K562 (cell line): Measurements from ENCODE around the gene FUT9. TPM values are rescaled to one million over a fixed set of nuclear protein-coding genes. Genes with fewer than 3 reads are reported as not detected.

Source experiments
- ATAC-seq: fragments of 200-7000 bp; cut with Tn5 transposase; 3 replicates; pipeline ENCODE4 v1.9.1; 2020; ENCODE audit warnings: moderate library complexity
- BruUV-seq: library from RNA; stranded (reverse); fragments of 400-500 nt; replicated peaks from 2 replicates; lab custom pipeline; 2021; lab: Mats Ljungman, UMichigan
- CTCF ChIA-PET: fragments of 300-600 bp; formaldehyde crosslinking; extraction: SDS; loops from one replicate; lab custom pipeline; 2021; ENCODE audit warnings: low intra/inter-chr PET ratio; lab: Yijun Ruan, JAX
- POLR2A ChIA-PET: fragments of 300-600, 350-650 bp; sonication (Branson Sonifier 250); formaldehyde crosslinking; extraction: SDS; loops from one replicate; lab custom pipeline; 2021; ENCODE audit warnings: antibody characterized with exemption, inconsistent platforms; lab: Yijun Ruan, JAX
- DNase-seq, 4 experiments: peaks; one replicate each; pipeline versions ENCODE4 v3.0.0 to v3.0.0-alpha.2; 2011 to 2018; ENCODE audit warnings: low spot score in 3 of 4, mixed read lengths in 3 of 4; ENCODE audit errors: extremely low read depth in 1 of 4
- FAIRE-seq: peaks from 2 replicates; lab custom pipeline; 2011; peaks lifted over from hg19 to GRCh38; lab: Jason Lieb, UNC
- H2AFZ ChIP-seq: 2 replicates; pipeline ENCODE4 v1.6.0; 2011; ENCODE audit warnings: low read depth, low read length, control low read depth, inconsistent platforms
- H3K27ac ChIP-seq: fragments of 200-600 bp; 3 replicates; pipeline ENCODE4 v1.8.0; 2011; ENCODE audit warnings: low read depth, mild to moderate bottlenecking, control low read depth, inconsistent platforms, low read length, moderate library complexity, mixed read lengths; ENCODE audit errors: extremely low read depth
- H3K27me3 ChIP-seq, 2 experiments: fragments of 300-600 bp in 1 of 2; 2 replicates in 1 of 2; 3 replicates in 1 of 2; pipeline versions ENCODE4 v1.6.0 to v1.8.0; 2011; ENCODE audit warnings: inconsistent platforms in 2 of 2, low read length in 2 of 2, mild to moderate bottlenecking in 1 of 2, mixed read lengths in 1 of 2, moderate library complexity in 1 of 2; ENCODE audit not compliant: control insufficient read depth in 2 of 2, insufficient read depth in 2 of 2
- H3K36me3 ChIP-seq: fragments of 300-600 bp; 3 replicates; pipeline ENCODE4 v1.8.0; 2011; ENCODE audit warnings: mild to moderate bottlenecking, low read length, inconsistent platforms; ENCODE audit not compliant: control insufficient read depth, insufficient read depth
- H3K4me1 ChIP-seq, 2 experiments: fragments of 200-600 bp in 1 of 2; replicated peaks in 1 of 2; 2 replicates in 1 of 2; 3 replicates in 1 of 2; pipeline versions ENCODE4 v1.5.1 to v1.8.0; 2011; ENCODE audit warnings: inconsistent platforms in 2 of 2, low read length in 2 of 2, mild to moderate bottlenecking in 1 of 2, mixed read lengths in 1 of 2, moderate library complexity in 1 of 2; ENCODE audit not compliant: control insufficient read depth in 2 of 2, insufficient read depth in 2 of 2
- H3K4me2 ChIP-seq: 2 replicates; pipeline ENCODE4 v1.6.1; 2011; ENCODE audit warnings: low read length, control low read depth, inconsistent platforms, mixed read lengths; ENCODE audit not compliant: insufficient read depth
- H3K4me3 ChIP-seq: fragments of 200-600 bp; sonication (generic), shearing (Covaris generic); 2 replicates; pipeline ENCODE4 v1.5.1; 2016; ENCODE audit warnings: control low read depth, inconsistent platforms
- H3K79me2 ChIP-seq: fragments of 200-600 bp; 3 replicates; pipeline ENCODE4 v1.8.0; 2011; ENCODE audit warnings: low read length, inconsistent platforms; ENCODE audit not compliant: control insufficient read depth, insufficient read depth
- H3K9ac ChIP-seq, 2 experiments: 2 replicates each; pipeline versions ENCODE4 v1.6.0 to v1.6.1; 2011; ENCODE audit warnings: low read depth in 2 of 2, low read length in 2 of 2, control low read depth in 1 of 2, inconsistent platforms in 1 of 2, mild to moderate bottlenecking in 1 of 2, mixed read lengths in 1 of 2; ENCODE audit not compliant: insufficient read depth in 1 of 2
- H3K9me1 ChIP-seq: one replicate; pipeline ENCODE4 v1.6.0; 2011; ENCODE audit warnings: inconsistent platforms, mild to moderate bottlenecking, low read length, moderate library complexity; ENCODE audit not compliant: control insufficient read depth, insufficient read depth
- H3K9me3 ChIP-seq: replicated peaks from 2 replicates; pipeline ENCODE4 v1.5.1; 2011; ENCODE audit warnings: low read depth, low read length, inconsistent platforms; ENCODE audit not compliant: control insufficient read depth, insufficient read depth
- H4K20me1 ChIP-seq: replicated peaks from 2 replicates; pipeline ENCODE4 v1.6.1; 2011; ENCODE audit warnings: low read length, inconsistent platforms, mixed read lengths; ENCODE audit not compliant: control insufficient read depth, insufficient read depth
- CCNT2 ChIP-seq: IDR thresholded peaks from 2 replicates; pipeline ENCODE4 v1.6.1; 2011; ENCODE audit warnings: borderline replicate concordance, low read depth, mild to moderate bottlenecking, moderate library complexity, mixed read lengths, low read length; ENCODE audit not compliant: insufficient read length; ENCODE audit errors: extremely low read depth
- FOS ChIP-seq: IDR thresholded peaks from 3 replicates; pipeline ENCODE4 v1.6.1; 2011; ENCODE audit not compliant: insufficient read length; ENCODE audit errors: extremely low read depth
- GABPB1 ChIP-seq: sonication (generic); formaldehyde crosslinking; IDR thresholded peaks from 2 replicates; pipeline ENCODE4 v1.8.0; 2022; ENCODE audit warnings: mild to moderate bottlenecking, missing genetic modification reagents
- HMGN3 ChIP-seq: IDR thresholded peaks from 2 replicates; pipeline ENCODE4 v1.6.1; 2011; ENCODE audit warnings: borderline replicate concordance, low read depth, mild to moderate bottlenecking, mixed read lengths, low read length; ENCODE audit not compliant: insufficient read length; ENCODE audit errors: extremely low read depth
- HNRNPUL1 ChIP-seq: fragments of 200-400 bp; formaldehyde crosslinking; IDR thresholded peaks from 2 replicates; pipeline ENCODE4 v1.6.1; 2017; ENCODE audit warnings: low read length
- KHSRP ChIP-seq: fragments of 450-650 bp; IDR thresholded peaks from 2 replicates; pipeline ENCODE4 v1.6.1; 2017
- LCOR ChIP-seq: sonication (generic); formaldehyde crosslinking; IDR thresholded peaks from 2 replicates; pipeline ENCODE4 v1.8.0; 2022; ENCODE audit warnings: mild to moderate bottlenecking, missing genetic modification reagents
- SMAD1 ChIP-seq: fragments of 150-350 bp; IDR thresholded peaks from 2 replicates; pipeline ENCODE4 v1.6.1; 2014; ENCODE audit warnings: low read length, low read depth; ENCODE audit not compliant: partially characterized antibody
- SRF ChIP-seq, 2 experiments: fragments of 250-450, 450-650 bp in 1 of 2; sonication (Bioruptor Pico) in 1 of 2; sonication (generic) in 1 of 2; formaldehyde crosslinking; IDR thresholded peaks; 2 replicates each; pipeline versions ENCODE4 v1.5.0 to v1.5.1; 2020 to 2022; ENCODE audit warnings: mild to moderate bottlenecking in 1 of 2, missing genetic modification reagents in 1 of 2
- ZNF589 ChIP-seq: fragments of 200-800 bp; sonication (Bioruptor generic); IDR thresholded peaks from 2 replicates; pipeline ENCODE4 v1.6.1; 2016; ENCODE audit warnings: low read depth, missing genetic modification characterization, missing compliant biosample characterization
- WGBS: fragments of 100-300 bp; shearing (Covaris generic); methylation state at CpG from one replicate; pipeline ENCODE4 v1.1.6; 2016; ENCODE audit warnings: low coverage, mixed read lengths; ENCODE audit not compliant: insufficient coverage; ENCODE audit errors: missing lambda C conversion rate; 5-methylcytosine and 5-hydroxymethylcytosine counted together
- in situ Hi-C: fragments of 300-500 bp; cut with MboI; formaldehyde crosslinking; loops from 4 replicates; pipeline ENCODE4 v1.15.0; 2018; ENCODE audit warnings: inconsistent platforms, mixed read lengths
- intact Hi-C: fragments of 100-400 bp; cut with micrococcal nuclease; formaldehyde crosslinking; loops from 2 replicates; pipeline ENCODE4 v1.14.2; 2022
- polyA plus RNA-seq, 8 experiments: library from polyadenylated mRNA; depleted of rRNA in 4 of 8; stranded (reverse) in 5 of 8; unstranded in 3 of 8; fragments of >200 nt; fragmentation: Nextera tagmentation in 2 of 8; fragmentation: Illumina TruSeq in 1 of 8; extraction: Ambion mirVana in 2 of 8; extraction: Trizol in 1 of 8; gene quantifications; 2 replicates each; pipeline versions ENCODE4 v1.2.1 to v1.2.3, GENCODE V29; 2011 to 2014; ENCODE audit warnings: inconsistent platforms in 1 of 8, missing spikeins in 1 of 8
- total RNA-seq, 7 experiments: library from RNA; depleted of rRNA in 6 of 7; stranded (reverse); fragments of >200 nt in 6 of 7; fragmentation: Illumina TruSeq in 2 of 7; extraction: Trizol in 2 of 7; gene quantifications; 2 replicates each; pipeline versions ENCODE4 v1.2.1 to v1.2.3, GENCODE V29; 2011 to 2021; ENCODE audit warnings: low replicate concordance in 1 of 7
- TF ChIP-seq, protein P1 (sequence below): fragments of 450-650 bp; formaldehyde crosslinking; IDR thresholded peaks from 2 replicates; pipeline ENCODE4 v1.4.0; 2022; ENCODE audit warnings: missing genetic modification characterization

FUT9 gene
- total and polyA plus RNA-seq, 9 of the 15 experiments (the other 6 are each of a cell fraction or from before 2014, with no cell fraction given): not detected

GRCh38 chr6:96186094-96186493, 170.3 kb downstream of the FUT9 start:
- ChIA-PET CTCF (no interaction called here), POLR2A (interaction anchor here (0.7 kb wide), 1 partner anchor 852 kb away, joined by 3 read pairs; no protein-coding TSS in a partner anchor)
- no peak for ATAC-seq
- BruUV-seq: no TSS peak
- in situ Hi-C loops: no loop called here
- Histone ChIP-seq H3K27me3 (no peaks in the 10 kb centered on the region), H3K4me1 (no peaks in the 10 kb centered on the region)
- TF ChIP-seq, protein P1, sequence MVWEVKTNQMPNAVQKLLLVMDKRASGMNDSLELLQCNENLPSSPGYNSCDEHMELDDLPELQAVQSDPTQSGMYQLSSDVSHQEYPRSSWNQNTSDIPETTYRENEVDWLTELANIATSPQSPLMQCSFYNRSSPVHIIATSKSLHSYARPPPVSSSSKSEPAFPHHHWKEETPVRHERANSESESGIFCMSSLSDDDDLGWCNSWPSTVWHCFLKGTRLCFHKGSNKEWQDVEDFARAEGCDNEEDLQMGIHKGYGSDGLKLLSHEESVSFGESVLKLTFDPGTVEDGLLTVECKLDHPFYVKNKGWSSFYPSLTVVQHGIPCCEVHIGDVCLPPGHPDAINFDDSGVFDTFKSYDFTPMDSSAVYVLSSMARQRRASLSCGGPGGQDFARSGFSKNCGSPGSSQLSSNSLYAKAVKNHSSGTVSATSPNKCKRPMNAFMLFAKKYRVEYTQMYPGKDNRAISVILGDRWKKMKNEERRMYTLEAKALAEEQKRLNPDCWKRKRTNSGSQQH: no peak
- no peak for TF ChIP-seq KHSRP
- TF ChIP-seq ZNF589: no peak
- TF ChIP-seq HMGN3: no peak
- TF ChIP-seq SMAD1: no peak
- no peak for TF ChIP-seq GABPB1 (CRISPR knock-in tag)
- TF ChIP-seq FOS: no peak
- no peak for TF ChIP-seq CCNT2
- TF ChIP-seq SRF (CRISPR knock-in tag; IDR thresholded peaks at IDR 0.05): no peak
- no peak for TF ChIP-seq LCOR
- no peak for TF ChIP-seq HNRNPUL1
- TF ChIP-seq, all 486 proteins: peak for 0
- H3K79me2 ChIP-seq: no peaks in the 10 kb centered on the region
- intact Hi-C loops: no loop called here
- no peak overlapping the region for H3K4me3 ChIP-seq
- no peaks in the 10 kb centered on the region for H3K36me3 ChIP-seq
- H3K9ac ChIP-seq: no peak overlapping the region
- H4K20me1 ChIP-seq: no peaks in the 10 kb centered on the region
- H2AFZ ChIP-seq: no peak overlapping the region
- 0% methylated on average over 2 of the region's 2 CpGs for WGBS
- no peaks in the 10 kb centered on the region; the same call in 1 of the 2 replicates for H3K9me3 ChIP-seq
- no peak for FAIRE-seq
- no peak overlapping the region for H3K27ac ChIP-seq
- no peak overlapping the region for H3K4me2 ChIP-seq
- no peaks in the 10 kb centered on the region for H3K9me1 ChIP-seq
- DNase-seq: no peak
